Activated CD8-positive, alpha-beta T cell treated with anti-CD3 and anti-CD28 coated beads for 36 hours (primary cell): ENCODE data around the gene ALAS1. TPM values are rescaled to one million over a fixed set of nuclear protein-coding genes. Genes with fewer than 3 reads are reported as not detected.

Experiments
- ATAC-seq: fragments of 200-7000 bp; cut with Tn5 transposase; one replicate; pipeline ENCODE4 v1.10.0; 2021; ENCODE audit warnings: mild to moderate bottlenecking, moderate library complexity
- CTCF ChIA-PET: fragments of 350-600 bp; sonication (Branson Sonifier 250); formaldehyde crosslinking; loops from one replicate; lab custom pipeline; 2021; ENCODE audit warnings: antibody characterized with exemption; lab: Charles Lee
- POLR2A ChIA-PET: fragments of 350-600 bp; sonication (Branson Sonifier 250); formaldehyde crosslinking; loops from one replicate; lab custom pipeline; 2021; ENCODE audit warnings: antibody characterized with exemption; lab: Charles Lee
- DNase-seq: peaks from one replicate; pipeline ENCODE4 v3.0.0-alpha.2; 2020
- H3K27ac Mint-ChIP-seq: one replicate; pipeline ENCODE4 v1.8.0; 2021; ENCODE audit warnings: mild to moderate bottlenecking, mixed read lengths
- H3K27me3 Mint-ChIP-seq: one replicate; pipeline ENCODE4 v1.8.0; 2021; ENCODE audit warnings: mixed read lengths
- H3K36me3 Mint-ChIP-seq: one replicate; pipeline ENCODE4 v1.8.0; 2021; ENCODE audit warnings: low read depth, mixed read lengths
- H3K4me1 Mint-ChIP-seq: one replicate; pipeline ENCODE4 v1.8.0; 2021; ENCODE audit warnings: low read depth, mixed read lengths
- H3K4me3 Mint-ChIP-seq: one replicate; pipeline ENCODE4 v1.8.0; 2021; ENCODE audit warnings: mild to moderate bottlenecking, moderate library complexity, mixed read lengths
- H3K9me3 Mint-ChIP-seq: one replicate; pipeline ENCODE4 v1.8.0; 2021; ENCODE audit warnings: mixed read lengths
- CTCF ChIP-seq: fragments of 200-600 bp; IDR thresholded peaks from one replicate; pipeline ENCODE4 v1.8.0; 2022; ENCODE audit warnings: antibody characterized with exemption, mild to moderate bottlenecking
- intact Hi-C: fragments of 100-400 bp; cut with micrococcal nuclease; formaldehyde crosslinking; loops from one replicate; pipeline ENCODE4 v1.10.0; 2022
- total RNA-seq, 2 experiments: library from RNA; stranded (reverse); gene quantifications; one replicate each; pipeline ENCODE4 v1.2.3, GENCODE V29; 2021

The ALAS1 gene
- total RNA-seq, 2 experiments from 2014 or later: 54.3 to 54.6 TPM

GRCh38 chr3:52186729-52187128, 11.2 kb upstream of the ALAS1 start:
- ChIA-PET CTCF (interaction anchor here (1.2 to 1.5 kb wide), 3 partner anchors 16 to 198 kb away, joined by 4 to 5 read pairs (median 5); no protein-coding TSS in a partner anchor), POLR2A (interaction anchor here (1.0 kb wide), 1 partner anchor 10 kb away, joined by 3 read pairs; no protein-coding TSS in a partner anchor)

GRCh38 chr3:52188556-52188955, 9.4 kb upstream of the ALAS1 start:
- Mint-ChIP-seq H3K27ac (no peak overlapping the region), H3K4me1 (peaks cover 3% of the 10 kb centered on the region), H3K9me3 (no peaks in the 10 kb centered on the region), H3K4me3 (no peak overlapping the region), H3K27me3 (no peaks in the 10 kb centered on the region), H3K36me3 (no peaks in the 10 kb centered on the region)
- no peak for ATAC-seq
- no peak for TF ChIP-seq CTCF
- ChIA-PET CTCF (interaction anchor here (1.0 kb wide), 2 partner anchors 13 to 17 kb away, joined by 3 to 5 read pairs; no protein-coding TSS in a partner anchor), POLR2A (interaction anchor here (0.8 kb wide), 1 partner anchor 9 kb away, joined by 3 read pairs; the partner anchor contains the start of gene ALAS1)
- intact Hi-C loops: no loop called here
- DNase-seq: no peak

More at GRCh38 chr3:52186729-52187128, 11.2 kb upstream of the ALAS1 start:
- Mint-ChIP-seq H3K27ac (no peak overlapping the region), H3K36me3 (no peaks in the 10 kb centered on the region), H3K27me3 (no peaks in the 10 kb centered on the region), H3K9me3 (no peaks in the 10 kb centered on the region), H3K4me3 (no peak overlapping the region), H3K4me1 (peaks cover 3% of the 10 kb centered on the region)
- DNase-seq: no peak
- no peak for ATAC-seq
- intact Hi-C loops: no loop called here
- TF ChIP-seq CTCF: no peak

GRCh38 chr3:52190294-52191074, 7.5 kb upstream of the ALAS1 start:
- Mint-ChIP-seq H3K36me3 (no peaks in the 10 kb centered on the region), H3K4me1 (peaks cover 3% of the 10 kb centered on the region), H3K27ac (no peak overlapping the region), H3K4me3 (no peak overlapping the region), H3K9me3 (no peaks in the 10 kb centered on the region), H3K27me3 (no peaks in the 10 kb centered on the region)
- ATAC-seq (no peak), DNase-seq (no peak)
- CTCF ChIA-PET: no interaction called here
- intact Hi-C loops: no loop called here
- POLR2A ChIA-PET: no interaction called here
- TF ChIP-seq CTCF: no peak

GRCh38 chr3:52191663-52192062, 6.3 kb upstream of the ALAS1 start:
- ATAC-seq: no peak
- peaks cover 8% of the 10 kb centered on the region for H3K4me1 Mint-ChIP-seq
- no peaks in the 10 kb centered on the region for H3K27me3 Mint-ChIP-seq
- H3K27ac Mint-ChIP-seq: no peak overlapping the region
- CTCF ChIA-PET: interaction anchor here (1.2 kb wide), 1 partner anchor 220 kb away, joined by 3 read pairs; no protein-coding TSS in a partner anchor
- no peaks in the 10 kb centered on the region for H3K9me3 Mint-ChIP-seq
- POLR2A ChIA-PET: no interaction called here
- H3K4me3 Mint-ChIP-seq: no peak overlapping the region
- TF ChIP-seq CTCF: no peak
- H3K36me3 Mint-ChIP-seq: no peaks in the 10 kb centered on the region
- intact Hi-C loops: no loop called here
- DNase-seq: no peak

GRCh38 chr3:52193065-52193464, 4.9 kb upstream of the ALAS1 start:
- H3K36me3 Mint-ChIP-seq: no peaks in the 10 kb centered on the region
- DNase-seq (no peak), ATAC-seq (no peak)
- peaks cover 20% of the 10 kb centered on the region for H3K4me1 Mint-ChIP-seq
- no peaks in the 10 kb centered on the region for H3K9me3 Mint-ChIP-seq
- no peak overlapping the region for H3K4me3 Mint-ChIP-seq
- intact Hi-C loops: no loop called here
- no peaks in the 10 kb centered on the region for H3K27me3 Mint-ChIP-seq
- no peak overlapping the region for H3K27ac Mint-ChIP-seq
- ChIA-PET POLR2A (no interaction called here), CTCF (interaction anchor here (1.0 to 1.2 kb wide), 3 partner anchors 38 to 221 kb away, joined by 3 read pairs; partner anchors contain the start of gene POC1A)
- TF ChIP-seq CTCF: no peak
